ENCODE results near the gene VSIG10L. TPM values are rescaled to one million over a fixed set of nuclear protein-coding genes. Genes with fewer than 3 reads are reported as not detected.

The VSIG10L gene
- polyA plus RNA-seq, 1 experiment = 1.0 TPM

DNA sequence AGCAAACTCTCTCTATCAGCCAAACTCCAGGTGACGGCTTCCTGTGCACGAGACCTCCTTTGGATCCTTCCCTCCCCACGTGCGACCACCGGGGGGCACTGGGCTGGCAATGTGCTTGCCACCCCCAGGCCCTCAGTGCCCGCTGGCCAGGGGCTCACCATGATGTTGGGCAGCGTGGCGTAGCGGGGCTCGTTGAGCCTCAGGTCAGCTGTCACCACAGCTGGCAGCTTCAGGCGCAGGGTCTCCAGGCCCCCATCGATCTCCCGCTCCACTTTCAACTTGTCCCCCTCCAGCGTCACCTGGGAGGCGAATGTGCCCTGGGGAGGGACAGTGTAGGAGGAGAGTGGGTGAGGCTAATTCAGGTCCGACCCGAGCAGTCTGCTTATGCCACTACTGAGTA lies 4.8 kb upstream of the VSIG10L start:
- Histone ChIP-seq H3K27me3 (ENCODE audit: control insufficient read depth, insufficient read depth, low read length) (no peaks in the 10 kb centered on the region), H3K27ac (ENCODE audit: low read depth, low read length) (no peak overlapping the region), H3K4me3 (ENCODE audit: low read depth, low read length) (no peak overlapping the region), H3K9me3 (ENCODE audit: control insufficient read depth, insufficient read depth, low read length) (peaks cover 5% of the 10 kb centered on the region; the same call in 1 of the 2 replicates)
- ChIA-PET POLR2A (no interaction called here), CTCF (no interaction called here)
- TF ChIP-seq, protein P1, sequence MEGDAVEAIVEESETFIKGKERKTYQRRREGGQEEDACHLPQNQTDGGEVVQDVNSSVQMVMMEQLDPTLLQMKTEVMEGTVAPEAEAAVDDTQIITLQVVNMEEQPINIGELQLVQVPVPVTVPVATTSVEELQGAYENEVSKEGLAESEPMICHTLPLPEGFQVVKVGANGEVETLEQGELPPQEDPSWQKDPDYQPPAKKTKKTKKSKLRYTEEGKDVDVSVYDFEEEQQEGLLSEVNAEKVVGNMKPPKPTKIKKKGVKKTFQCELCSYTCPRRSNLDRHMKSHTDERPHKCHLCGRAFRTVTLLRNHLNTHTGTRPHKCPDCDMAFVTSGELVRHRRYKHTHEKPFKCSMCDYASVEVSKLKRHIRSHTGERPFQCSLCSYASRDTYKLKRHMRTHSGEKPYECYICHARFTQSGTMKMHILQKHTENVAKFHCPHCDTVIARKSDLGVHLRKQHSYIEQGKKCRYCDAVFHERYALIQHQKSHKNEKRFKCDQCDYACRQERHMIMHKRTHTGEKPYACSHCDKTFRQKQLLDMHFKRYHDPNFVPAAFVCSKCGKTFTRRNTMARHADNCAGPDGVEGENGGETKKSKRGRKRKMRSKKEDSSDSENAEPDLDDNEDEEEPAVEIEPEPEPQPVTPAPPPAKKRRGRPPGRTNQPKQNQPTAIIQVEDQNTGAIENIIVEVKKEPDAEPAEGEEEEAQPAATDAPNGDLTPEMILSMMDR (IDR thresholded peaks at IDR 0.05; ENCODE audit: low read depth, low read length) = no peak
- DNase-seq (ENCODE audit: low read depth, low spot score) = no peak

DNA sequence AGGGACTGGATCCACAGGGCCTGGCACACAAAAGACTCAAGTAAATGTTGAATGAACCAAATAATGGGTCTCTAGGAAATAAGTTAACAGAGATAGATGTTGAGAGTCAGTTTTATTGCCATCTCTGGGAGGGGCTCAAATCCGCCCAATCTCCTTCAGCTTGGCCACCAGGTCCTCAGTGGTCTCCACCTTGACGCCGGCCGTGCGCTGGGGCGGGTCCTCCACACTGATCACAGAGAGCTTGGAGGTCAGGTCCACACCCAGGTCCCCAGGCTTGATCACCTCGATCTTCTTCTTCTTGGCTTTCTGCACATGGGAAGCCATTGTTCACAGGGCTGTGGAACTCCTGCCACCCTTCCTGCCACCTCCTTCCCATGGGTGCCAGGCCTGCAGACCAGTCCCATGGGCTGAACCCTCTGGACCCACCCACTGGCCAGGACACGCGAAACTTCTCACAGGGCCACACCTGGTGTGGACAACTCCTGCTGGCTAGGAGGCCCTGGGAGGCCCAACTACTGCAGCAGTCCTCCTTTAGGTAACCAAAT lies 3.2 kb upstream of the VSIG10L start:
- no peak overlapping the region for H3K4me3 ChIP-seq (ENCODE audit: low read depth, low read length)
- H3K27ac ChIP-seq (ENCODE audit: low read depth, low read length) = no peak overlapping the region
- POLR2A ChIA-PET = no interaction called here
- H3K9me3 ChIP-seq (ENCODE audit: control insufficient read depth, insufficient read depth, low read length) = no peaks in the 10 kb centered on the region
- no peak for DNase-seq (ENCODE audit: low read depth, low spot score)
- CTCF ChIA-PET = no interaction called here
- TF ChIP-seq, protein P1 (IDR thresholded peaks at IDR 0.05; ENCODE audit: low read depth, low read length) = no peak
- no peaks in the 10 kb centered on the region for H3K27me3 ChIP-seq (ENCODE audit: control insufficient read depth, insufficient read depth, low read length)

DNA sequence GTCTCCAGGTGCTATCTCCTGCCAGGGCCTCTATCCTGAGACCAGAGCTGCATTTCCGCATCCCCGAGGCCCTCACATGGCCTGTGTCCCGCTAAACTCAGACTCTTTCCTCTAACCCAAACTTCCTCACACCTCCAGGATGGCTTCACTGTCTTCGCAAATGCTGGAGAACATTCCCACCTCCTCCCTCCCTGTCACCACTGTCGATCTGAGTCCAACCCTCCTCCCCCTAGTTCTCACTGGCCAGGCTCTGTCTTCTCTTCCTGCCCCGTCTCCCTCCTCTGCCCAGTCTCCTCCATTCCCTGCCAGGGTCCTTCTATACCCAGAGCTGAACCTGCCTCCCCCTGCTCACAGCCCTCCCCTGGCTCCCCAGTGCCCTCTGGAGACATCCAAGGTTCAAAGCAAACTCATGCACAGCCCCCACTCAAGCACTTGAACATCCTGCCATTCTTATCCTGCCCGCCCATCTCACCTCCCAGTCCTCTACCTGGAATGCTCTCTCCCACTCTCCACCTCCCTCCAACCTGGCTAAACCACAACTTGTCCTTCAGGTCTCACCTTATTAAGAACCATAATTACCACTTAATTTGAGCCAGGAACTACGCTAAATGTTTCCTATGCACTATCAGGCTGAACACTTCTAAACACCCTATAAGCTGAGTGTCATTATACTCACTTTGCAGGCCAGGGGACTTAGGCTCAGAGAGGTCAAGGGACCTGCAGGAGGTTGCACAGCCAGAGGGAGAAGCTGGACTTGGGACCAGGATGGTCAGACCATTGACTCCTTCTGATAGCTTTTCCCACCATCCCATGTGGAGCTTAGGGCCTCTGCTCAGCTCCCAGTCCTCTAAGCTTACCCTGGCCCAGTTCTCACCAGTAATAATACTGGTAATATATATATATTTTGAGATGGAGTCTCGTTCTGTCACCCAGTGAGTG lies 961 bp upstream of the VSIG10L start:
- CTCF ChIA-PET = no interaction called here
- TF ChIP-seq, protein P1 (IDR thresholded peaks at IDR 0.05; ENCODE audit: low read depth, low read length) = no peak
- H3K9me3 ChIP-seq (ENCODE audit: control insufficient read depth, insufficient read depth, low read length) = no peaks in the 10 kb centered on the region
- peak overlapping the region; percentile 11 for H3K27ac ChIP-seq (ENCODE audit: low read depth, low read length)
- POLR2A ChIA-PET = no interaction called here
- no peak for DNase-seq (ENCODE audit: low read depth, low spot score)
- no peaks in the 10 kb centered on the region for H3K27me3 ChIP-seq (ENCODE audit: control insufficient read depth, insufficient read depth, low read length)
- H3K4me3 ChIP-seq (ENCODE audit: low read depth, low read length) = no peak overlapping the region

DNA sequence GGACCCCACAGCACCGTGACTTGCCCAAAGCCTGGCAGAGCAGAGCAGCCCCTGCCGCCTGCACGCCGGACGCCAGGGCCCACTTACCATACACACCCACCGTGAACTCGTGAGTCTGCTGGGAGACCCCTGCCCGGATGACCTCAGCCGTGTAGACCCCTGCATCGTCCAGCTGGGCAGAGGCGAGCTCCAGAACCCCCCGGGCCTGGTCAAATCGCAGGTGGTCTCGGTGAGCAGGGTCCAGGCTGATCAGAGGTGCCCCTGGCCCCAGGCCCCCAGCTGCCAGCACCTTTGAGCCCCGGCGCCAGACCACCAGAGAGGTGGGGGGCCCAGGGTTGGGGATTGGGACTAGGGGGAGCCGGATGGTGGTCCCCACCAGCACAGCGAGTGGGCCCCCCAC lies 873 bp downstream of the VSIG10L start:
- no peak for DNase-seq (ENCODE audit: low read depth, low spot score)
- ChIA-PET POLR2A (interaction anchor here (1.8 to 2.9 kb wide), 2 partner anchors 18 to 27 kb away, joined by 13 to 28 read pairs; no protein-coding TSS in a partner anchor), CTCF (interaction anchor here (0.6 to 1.1 kb wide), 3 partner anchors 16 to 316 kb away, joined by 3 to 6 read pairs (median 3); no protein-coding TSS in a partner anchor)

More for the DNA sequence above, 873 bp downstream of the VSIG10L start:
- Histone ChIP-seq H3K4me3 (ENCODE audit: low read depth, low read length) (no peak overlapping the region), H3K27ac (ENCODE audit: low read depth, low read length) (no peak overlapping the region), H3K9me3 (ENCODE audit: control insufficient read depth, insufficient read depth, low read length) (no peaks in the 10 kb centered on the region), H3K27me3 (ENCODE audit: control insufficient read depth, insufficient read depth, low read length) (no peaks in the 10 kb centered on the region)
- TF ChIP-seq, protein P1 (IDR thresholded peaks at IDR 0.05; ENCODE audit: low read depth, low read length) = no peak
